HG03442 (cell line): ENCODE data around the gene GDF10.

Experiments used
- ATAC-seq: cut with Tn5 transposase; IDR thresholded peaks from one replicate; pipeline ENCODE4 v1.9.1; 2021; ENCODE audit warnings: mild to moderate bottlenecking, moderate library complexity; ENCODE audit not compliant: unreplicated experiment

Gene GDF10

GRCh38 chr10:47312663-47312995, 12.6 kb downstream of the GDF10 start:
- ATAC-seq: no peak

GRCh38 chr10:47314416-47314970, 14.5 kb downstream of the GDF10 start:
- no peak for ATAC-seq

GRCh38 chr10:47315421-47315820, 15.4 kb downstream of the GDF10 start:
- ATAC-seq: no peak

DNA sequence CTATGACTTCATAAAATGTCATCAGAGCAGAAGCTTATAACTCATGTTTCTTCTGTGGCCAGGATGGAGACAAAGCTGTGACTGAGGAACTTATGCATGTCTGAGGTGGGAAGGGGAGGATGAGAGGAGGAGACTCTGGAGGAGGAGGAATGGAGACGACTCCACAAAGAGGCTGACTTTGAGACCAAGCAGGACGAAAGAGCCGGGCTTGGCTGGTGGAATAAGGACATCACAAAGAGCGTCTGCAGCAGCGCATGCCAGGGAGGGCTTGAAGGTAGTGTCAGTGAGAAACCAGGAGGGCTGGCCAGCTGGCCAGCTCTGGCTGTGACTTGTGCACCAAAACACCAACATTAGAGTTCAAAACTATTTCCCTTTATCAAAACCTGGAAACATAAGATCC, 16.1 kb downstream of the GDF10 start:
- no peak for ATAC-seq

GRCh38 chr10:47317251-47317650, 17.3 kb downstream of the GDF10 start:
- ATAC-seq: no peak

DNA sequence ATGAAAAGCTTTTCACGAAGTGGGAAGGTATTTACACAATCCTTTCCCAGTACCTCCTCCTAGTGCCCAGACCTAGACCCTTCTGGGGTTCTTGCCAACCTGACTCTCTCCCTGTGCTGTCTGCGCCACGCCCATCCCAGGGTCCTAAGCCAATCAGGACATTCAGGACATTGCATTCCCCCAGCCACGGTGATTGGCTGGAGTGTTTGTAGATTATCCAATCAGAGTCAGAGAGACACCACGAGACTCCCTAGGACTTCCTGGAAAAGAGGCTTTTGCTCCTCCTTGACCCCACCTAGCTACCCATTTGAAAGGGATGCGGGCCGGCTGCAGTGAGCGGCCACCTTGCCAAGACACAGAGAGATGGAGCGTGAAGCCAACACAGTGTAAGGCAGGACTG, 18.7 kb downstream of the GDF10 start:
- no peak for ATAC-seq

DNA sequence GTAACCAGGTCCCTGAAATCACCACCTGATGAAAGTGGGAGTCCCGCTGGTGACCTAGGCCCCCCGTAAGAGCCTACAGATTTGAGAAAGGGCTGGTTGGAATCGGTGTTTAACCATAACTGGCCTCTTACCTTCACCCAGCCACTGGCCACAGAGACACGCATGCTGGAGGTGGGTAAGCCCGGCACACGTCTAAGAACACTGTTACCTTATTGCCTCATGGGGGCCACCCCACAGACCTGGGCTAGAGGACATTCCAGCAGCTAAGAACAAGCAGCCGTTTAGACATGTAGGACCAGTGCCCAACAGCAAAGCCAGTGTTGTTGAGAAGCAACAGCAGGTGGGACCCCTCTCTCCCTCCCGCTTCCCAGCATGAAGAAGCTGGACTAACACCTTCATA, 19.8 kb downstream of the GDF10 start:
- ATAC-seq: no peak

DNA sequence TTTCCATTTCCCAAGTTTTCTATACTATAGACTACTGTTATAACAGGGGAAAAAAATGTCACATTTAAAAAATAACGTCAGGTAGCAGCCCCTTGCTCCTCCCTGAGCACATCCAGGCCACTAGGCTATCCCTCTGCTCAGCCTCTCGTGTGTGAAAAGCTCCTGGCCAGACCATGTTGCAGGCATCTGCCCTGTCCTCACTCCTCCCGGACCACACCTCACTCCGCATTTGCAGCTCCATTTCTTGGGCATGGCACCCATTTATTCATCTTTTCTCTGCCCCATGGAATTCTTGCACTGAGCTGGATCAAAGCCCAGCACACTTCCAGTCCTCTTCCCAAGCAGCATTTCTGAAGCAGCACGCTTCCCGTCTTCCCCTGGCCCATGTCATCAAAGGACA, 20.8 kb downstream of the GDF10 start:
- no peak for ATAC-seq

GRCh38 chr10:47321521-47322195, 21.7 kb downstream of the GDF10 start:
- ATAC-seq: no peak

DNA sequence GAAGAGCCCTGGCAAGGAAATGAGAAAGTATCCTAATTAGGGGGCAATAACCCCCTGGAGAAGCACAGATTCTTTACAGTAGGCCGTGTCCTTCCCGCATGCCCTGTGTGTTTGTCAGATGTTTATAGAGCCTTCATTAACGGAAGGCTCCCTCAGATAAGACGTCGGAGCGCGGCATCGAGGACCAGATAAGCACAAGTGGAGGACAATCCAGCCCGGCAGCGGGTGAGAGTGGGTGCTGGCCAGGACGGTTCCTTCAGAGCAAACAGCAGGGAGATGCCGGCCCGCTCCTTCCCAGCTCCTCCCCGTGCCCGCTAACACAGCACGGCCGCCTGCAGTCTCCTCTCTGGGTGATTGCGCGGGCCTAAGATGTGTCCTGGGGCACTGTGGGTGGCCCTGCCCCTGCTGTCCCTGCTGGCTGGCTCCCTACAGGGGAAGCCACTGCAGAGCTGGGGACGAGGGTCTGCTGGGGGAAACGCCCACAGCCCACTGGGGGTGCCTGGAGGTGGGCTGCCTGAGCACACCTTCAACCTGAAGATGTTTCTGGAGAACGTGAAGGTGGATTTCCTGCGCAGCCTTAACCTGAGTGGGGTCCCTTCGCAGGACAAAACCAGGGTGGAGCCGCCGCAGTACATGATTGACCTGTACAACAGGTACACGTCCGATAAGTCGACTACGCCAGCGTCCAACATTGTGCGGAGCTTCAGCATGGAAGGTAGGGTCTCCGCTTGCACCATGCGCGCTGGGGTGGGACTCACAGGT, 22.5 kb downstream of the GDF10 start, which contains the start of gene GDF2:
TSS of gene GDF2 (plus strand) at position 155 of the 762 bp plus-strand sequence. CDS start at position 370, 215 bp downstream.
- ATAC-seq: no peak

DNA sequence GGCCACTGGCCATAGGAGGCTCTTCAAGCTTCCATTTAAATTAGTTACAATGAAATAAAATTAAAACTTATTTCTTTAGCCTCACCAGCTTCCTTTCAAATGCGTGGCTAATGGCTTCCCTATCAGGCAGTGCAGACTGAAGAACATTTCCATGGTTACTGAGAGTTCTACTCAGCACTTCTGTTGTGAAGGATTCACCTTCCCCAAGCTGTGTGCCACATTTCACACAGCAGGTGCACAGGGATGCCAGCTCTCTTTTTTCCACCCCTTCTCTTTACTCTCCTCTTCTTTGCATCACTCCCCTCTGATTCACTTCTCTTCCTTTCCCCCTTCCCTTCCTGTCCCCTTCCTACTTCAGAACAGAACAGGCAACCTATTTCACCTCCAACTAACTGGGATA, 23.1 kb downstream of the GDF10 start:
- ATAC-seq: no peak

GRCh38 chr10:47323636-47324296, 23.8 kb downstream of the GDF10 start:
- no peak for ATAC-seq

DNA sequence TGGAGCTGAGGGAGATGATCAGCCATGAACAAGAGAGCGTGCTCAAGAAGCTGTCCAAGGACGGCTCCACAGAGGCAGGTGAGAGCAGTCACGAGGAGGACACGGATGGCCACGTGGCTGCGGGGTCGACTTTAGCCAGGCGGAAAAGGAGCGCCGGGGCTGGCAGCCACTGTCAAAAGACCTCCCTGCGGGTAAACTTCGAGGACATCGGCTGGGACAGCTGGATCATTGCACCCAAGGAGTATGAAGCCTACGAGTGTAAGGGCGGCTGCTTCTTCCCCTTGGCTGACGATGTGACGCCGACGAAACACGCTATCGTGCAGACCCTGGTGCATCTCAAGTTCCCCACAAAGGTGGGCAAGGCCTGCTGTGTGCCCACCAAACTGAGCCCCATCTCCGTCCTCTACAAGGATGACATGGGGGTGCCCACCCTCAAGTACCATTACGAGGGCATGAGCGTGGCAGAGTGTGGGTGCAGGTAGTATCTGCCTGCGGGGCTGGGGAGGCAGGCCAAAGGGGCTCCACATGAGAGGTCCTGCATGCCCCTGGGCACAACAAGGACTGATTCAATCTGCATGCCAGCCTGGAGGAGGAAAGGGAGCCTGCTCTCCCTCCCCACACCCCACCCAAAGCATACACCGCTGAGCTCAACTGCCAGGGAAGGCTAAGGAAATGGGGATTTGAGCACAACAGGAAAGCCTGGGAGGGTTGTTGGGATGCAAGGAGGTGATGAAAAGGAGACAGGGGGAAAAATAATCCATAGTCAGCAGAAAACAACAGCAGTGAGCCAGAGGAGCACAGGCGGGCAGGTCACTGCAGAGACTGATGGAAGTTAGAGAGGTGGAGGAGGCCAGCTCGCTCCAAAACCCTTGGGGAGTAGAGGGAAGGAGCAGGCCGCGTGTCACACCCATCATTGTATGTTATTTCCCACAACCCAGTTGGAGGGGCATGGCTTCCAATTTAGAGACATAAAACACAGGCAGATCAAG, 25.6 kb downstream of the GDF10 start:
- ATAC-seq: no peak

DNA sequence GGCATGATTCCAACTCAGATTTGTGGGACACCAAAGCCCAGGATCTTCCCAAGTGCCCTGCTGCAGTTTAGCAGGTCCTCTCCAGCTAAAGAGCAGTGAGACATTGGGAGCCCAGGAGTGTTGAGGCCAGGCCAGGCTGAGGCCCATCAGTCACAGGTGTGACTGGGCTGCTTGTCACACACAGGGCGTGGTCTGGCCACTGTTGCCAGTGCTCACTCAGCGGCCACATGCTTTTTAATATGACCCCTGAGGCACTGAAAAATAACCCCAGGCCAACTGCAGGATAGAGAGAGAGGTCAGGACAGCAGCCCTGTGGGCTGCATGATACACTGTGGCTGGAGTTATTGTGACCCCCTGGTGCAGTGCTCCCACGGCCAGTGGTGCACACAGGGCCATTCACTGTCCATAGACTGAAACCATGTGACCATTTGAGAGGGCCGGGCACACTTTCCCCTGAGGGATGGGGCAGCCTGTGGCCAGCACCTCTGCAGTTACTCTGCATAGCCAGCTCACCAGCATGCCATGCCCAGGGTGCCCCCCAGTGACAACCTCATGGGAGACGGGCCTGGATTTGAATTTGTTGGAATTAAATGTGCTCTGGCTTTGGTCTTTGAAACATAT, 26.4 kb downstream of the GDF10 start:
- no peak for ATAC-seq

DNA sequence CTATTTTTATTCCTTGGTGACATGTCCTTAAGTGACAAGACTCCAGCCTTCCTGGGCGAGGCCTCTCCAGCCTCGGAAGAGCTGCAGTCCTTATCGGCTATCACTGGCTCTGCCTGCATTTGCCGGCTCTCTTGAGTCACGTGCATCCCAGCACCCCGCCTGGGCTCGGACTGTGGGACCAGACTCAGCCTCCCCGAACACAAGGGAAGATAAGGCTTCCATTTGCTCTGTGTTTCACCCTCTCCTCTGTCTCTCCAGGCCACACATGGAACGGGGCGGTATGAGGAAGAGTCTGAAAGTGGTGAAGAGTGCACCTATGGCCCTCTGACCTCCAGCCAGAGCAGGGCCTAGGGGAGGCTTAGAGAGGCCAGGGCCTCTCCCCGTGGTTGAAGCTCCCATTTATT, 26.9 kb downstream of the GDF10 start:
- no peak for ATAC-seq

GRCh38 chr10:47329855-47330254, 29.9 kb downstream of the GDF10 start:
- ATAC-seq: no peak

DNA sequence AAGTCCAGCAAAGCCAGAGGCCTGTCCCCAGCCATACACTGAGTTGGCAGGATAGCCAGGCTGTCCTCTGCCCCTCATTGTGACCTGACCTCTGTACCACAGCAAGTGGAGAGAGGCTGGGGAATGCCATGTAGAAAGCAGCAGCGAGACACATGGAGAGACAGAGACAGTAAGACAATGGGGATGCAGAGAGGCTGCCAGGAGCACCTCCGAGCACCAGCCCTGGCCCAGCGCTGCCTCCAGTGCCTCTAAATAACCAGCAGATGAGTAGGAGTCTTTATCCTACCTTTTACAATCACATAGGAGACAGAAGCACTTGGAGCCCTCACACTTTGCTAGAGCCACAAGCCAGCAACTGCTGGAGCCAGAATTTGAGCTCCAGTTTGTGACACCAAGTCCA, 30.4 kb downstream of the GDF10 start:
- ATAC-seq: no peak

GRCh38 chr10:47330804-47331203, 30.8 kb downstream of the GDF10 start:
- no peak for ATAC-seq

GRCh38 chr10:47331491-47331890, 31.5 kb downstream of the GDF10 start:
- no peak for ATAC-seq

DNA sequence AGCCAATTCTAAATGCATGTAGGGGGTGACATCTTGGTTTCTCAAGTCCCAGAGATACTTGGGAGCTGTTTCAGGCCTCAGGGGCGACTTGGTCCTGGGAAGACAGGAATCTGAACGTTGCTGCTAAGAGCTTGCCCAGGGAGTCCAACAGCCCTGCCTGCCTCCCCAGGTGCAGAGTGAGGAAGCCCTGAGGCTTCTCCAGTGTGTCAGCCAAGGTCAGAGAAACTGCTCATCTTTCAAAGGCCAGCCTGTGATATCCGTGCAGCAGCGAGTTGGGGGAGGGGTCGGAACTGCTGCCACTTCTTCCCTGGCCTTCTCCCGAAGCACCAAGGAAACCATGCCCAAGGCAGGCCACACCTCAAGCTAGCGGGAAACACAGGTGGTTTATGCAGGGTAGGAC, 32.0 kb downstream of the GDF10 start:
- ATAC-seq: no peak
